Measurements from ENCODE around the gene WRAP73.

The WRAP73 gene

GRCh38 chr1:3677484-3677883 lies 27.6 kb upstream of the WRAP73 start:
- no peak overlapping the region for H3K4me3 ChIP-seq (ENCODE audit: insufficient read depth, low read length, poor library complexity, severe bottlenecking)
- H3F3A ChIP-seq (ENCODE audit: insufficient read depth) = no peaks in the 10 kb centered on the region
- no peak overlapping the region for H3K4me2 ChIP-seq (ENCODE audit: low read depth, low read length, poor library complexity, severe bottlenecking)
- H3K79me2 ChIP-seq (ENCODE audit: insufficient read depth, low read length) = no peaks in the 10 kb centered on the region
- H3K9me2 ChIP-seq (replicated peaks; ENCODE audit: insufficient read depth, low read length) = no peaks in the 10 kb centered on the region
- H3K27me3 ChIP-seq (ENCODE audit: low read length) = no peaks in the 10 kb centered on the region
- H3K9me3 ChIP-seq (ENCODE audit: insufficient read depth, low read length) = no peaks in the 10 kb centered on the region
- H3K9ac ChIP-seq (ENCODE audit: low read length) = no peak overlapping the region
- TF ChIP-seq CTCF (IDR thresholded peaks at IDR 0.05; ENCODE audit: insufficient read depth, low read length, poor library complexity, severe bottlenecking) (no peak), EZH2phosphoT487 (conservative IDR thresholded peaks at IDR 0.05; ENCODE audit: low read length) (no peak)
- no peaks in the 10 kb centered on the region for H4K20me1 ChIP-seq (ENCODE audit: low read depth, low read length)
- H3K27ac ChIP-seq (ENCODE audit: low read depth, low read length) = no peak overlapping the region
- no peaks in the 10 kb centered on the region for H3K36me3 ChIP-seq (ENCODE audit: low read length)
- no peak overlapping the region for H2AFZ ChIP-seq (ENCODE audit: low read depth, low read length, severe bottlenecking)

GRCh38 chr1:3676581-3677470 lies 26.9 kb upstream of the WRAP73 start:
- TF ChIP-seq CTCF (IDR thresholded peaks at IDR 0.05; ENCODE audit: insufficient read depth, low read length, poor library complexity, severe bottlenecking) = no peak
- no peak for TF ChIP-seq EZH2phosphoT487 (conservative IDR thresholded peaks at IDR 0.05; ENCODE audit: low read length)
- H2AFZ ChIP-seq (ENCODE audit: low read depth, low read length, severe bottlenecking) = no peak overlapping the region
- H3K4me3 ChIP-seq (ENCODE audit: insufficient read depth, low read length, poor library complexity, severe bottlenecking) = no peak overlapping the region
- H3K9me3 ChIP-seq (ENCODE audit: insufficient read depth, low read length) = no peaks in the 10 kb centered on the region
- H3K36me3 ChIP-seq (ENCODE audit: low read length) = no peaks in the 10 kb centered on the region
- no peaks in the 10 kb centered on the region for H3K79me2 ChIP-seq (ENCODE audit: insufficient read depth, low read length)
- H4K20me1 ChIP-seq (ENCODE audit: low read depth, low read length) = no peaks in the 10 kb centered on the region
- no peak overlapping the region for H3K9ac ChIP-seq (ENCODE audit: low read length)
- no peaks in the 10 kb centered on the region for H3F3A ChIP-seq (ENCODE audit: insufficient read depth)
- H3K9me2 ChIP-seq (replicated peaks; ENCODE audit: insufficient read depth, low read length) = no peaks in the 10 kb centered on the region
- H3K27ac ChIP-seq (ENCODE audit: low read depth, low read length) = no peak overlapping the region
- H3K27me3 ChIP-seq (ENCODE audit: low read length) = no peaks in the 10 kb centered on the region
- no peak overlapping the region for H3K4me2 ChIP-seq (ENCODE audit: low read depth, low read length, poor library complexity, severe bottlenecking)

GRCh38 chr1:3675436-3675835 lies 25.5 kb upstream of the WRAP73 start:
- H3K36me3 ChIP-seq (ENCODE audit: low read length) = no peaks in the 10 kb centered on the region
- H3K4me3 ChIP-seq (ENCODE audit: insufficient read depth, low read length, poor library complexity, severe bottlenecking) = no peak overlapping the region
- no peaks in the 10 kb centered on the region for H3K79me2 ChIP-seq (ENCODE audit: insufficient read depth, low read length)
- no peak overlapping the region for H3K4me2 ChIP-seq (ENCODE audit: low read depth, low read length, poor library complexity, severe bottlenecking)
- H3K9ac ChIP-seq (ENCODE audit: low read length) = no peak overlapping the region
- TF ChIP-seq EZH2phosphoT487 (conservative IDR thresholded peaks at IDR 0.05; ENCODE audit: low read length) (no peak), CTCF (IDR thresholded peaks at IDR 0.05; ENCODE audit: insufficient read depth, low read length, poor library complexity, severe bottlenecking) (no peak)
- H3K27ac ChIP-seq (ENCODE audit: low read depth, low read length) = no peak overlapping the region
- H3K27me3 ChIP-seq (ENCODE audit: low read length) = no peaks in the 10 kb centered on the region
- no peaks in the 10 kb centered on the region for H4K20me1 ChIP-seq (ENCODE audit: low read depth, low read length)
- no peak overlapping the region for H2AFZ ChIP-seq (ENCODE audit: low read depth, low read length, severe bottlenecking)
- no peaks in the 10 kb centered on the region for H3K9me3 ChIP-seq (ENCODE audit: insufficient read depth, low read length)
- no peaks in the 10 kb centered on the region for H3K9me2 ChIP-seq (replicated peaks; ENCODE audit: insufficient read depth, low read length)
- no peaks in the 10 kb centered on the region for H3F3A ChIP-seq (ENCODE audit: insufficient read depth)
